ENCODE results near the gene SMG9. TPM values are rescaled to one million over a fixed set of nuclear protein-coding genes. Genes with fewer than 3 reads are reported as not detected.

SMG9 gene
- total and polyA plus RNA-seq, 2 donors = 12.5 to 29.6 TPM

DNA sequence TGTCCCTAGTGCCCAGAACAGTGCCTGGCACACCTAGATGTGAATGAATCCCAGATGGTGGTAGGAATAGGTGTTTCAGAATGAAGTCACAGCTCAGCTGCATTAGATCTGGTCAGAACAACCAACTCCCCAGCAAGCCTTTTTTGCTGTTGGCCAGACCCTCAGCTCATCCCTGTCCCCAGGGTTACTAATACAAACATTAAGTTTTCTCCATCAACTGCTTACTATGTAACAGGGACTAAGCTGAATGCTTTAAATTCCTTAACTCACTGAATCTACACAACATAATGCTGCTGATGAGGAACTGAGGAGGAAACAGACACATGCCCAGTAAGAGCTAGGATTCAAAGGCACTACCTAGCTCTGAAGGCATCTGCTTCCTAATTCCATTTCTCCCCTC is 18.8 kb downstream of the SMG9 start:
- DNase-seq (ENCODE audit: extremely low spot score) = no peak
- Histone ChIP-seq H3K4me1 (ENCODE audit: insufficient read depth) (no peaks in the 10 kb centered on the region), H3K27ac (ENCODE audit: low read depth) (no peak overlapping the region), H3K4me3 (ENCODE audit: low read depth, low read length) (no peak overlapping the region), H3K36me3 (ENCODE audit: insufficient read depth) (no peaks in the 10 kb centered on the region)

DNA sequence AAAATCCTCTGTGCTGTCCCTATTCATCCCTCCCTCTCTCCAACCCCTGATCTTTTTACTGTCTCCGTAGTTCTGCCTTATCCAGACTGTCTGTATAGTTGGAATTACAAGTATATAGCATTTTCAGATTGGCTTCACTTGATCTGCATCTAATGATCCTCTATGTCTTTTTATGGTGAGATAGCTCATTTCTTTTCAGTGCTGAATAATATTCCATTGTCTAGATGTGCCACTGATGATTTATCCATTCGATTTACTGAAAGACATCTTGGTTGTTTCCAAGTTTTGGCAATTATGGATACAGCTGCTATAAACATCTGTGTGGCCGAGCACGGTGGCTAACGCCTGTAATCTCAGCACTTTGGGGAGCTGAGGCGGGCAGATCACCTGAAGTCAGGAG is 19.7 kb downstream of the SMG9 start:
- WGBS = 97% methylated on average over 6 of the region's 6 CpGs
- DNase-seq (ENCODE audit: extremely low spot score) = no peak
- H3K27ac ChIP-seq (ENCODE audit: low read depth) = no peak overlapping the region
- H3K4me1 ChIP-seq (ENCODE audit: insufficient read depth) = no peaks in the 10 kb centered on the region
- H3K4me3 ChIP-seq (ENCODE audit: low read depth, low read length) = no peak overlapping the region
- H3K36me3 ChIP-seq (ENCODE audit: insufficient read depth) = no peaks in the 10 kb centered on the region

DNA sequence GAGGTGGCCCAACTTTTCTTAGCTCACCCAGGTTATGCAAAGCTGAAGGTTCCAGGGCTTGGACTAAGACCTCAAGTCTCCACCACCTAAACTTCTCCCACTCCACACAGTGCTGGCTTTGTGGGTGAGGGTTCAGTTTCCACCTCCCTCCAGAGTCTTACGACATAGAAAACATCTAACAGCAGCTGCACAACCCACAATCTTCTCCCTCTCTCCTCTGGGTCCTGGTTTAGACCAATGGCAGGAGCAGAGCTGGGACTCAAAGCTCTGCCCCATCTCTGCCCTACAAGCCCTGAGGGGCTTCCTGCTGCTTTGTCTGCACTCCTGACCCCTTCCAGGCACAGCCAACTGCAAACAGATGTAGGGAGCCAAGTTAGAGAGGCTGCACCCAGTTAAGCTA is 22.9 kb downstream of the SMG9 start:
- H3K4me3 ChIP-seq (ENCODE audit: low read depth, low read length) = no peak overlapping the region
- no peak overlapping the region for H3K27ac ChIP-seq (ENCODE audit: low read depth)
- 74% methylated on average over 1 of the region's 1 CpG for WGBS
- H3K36me3 ChIP-seq (ENCODE audit: insufficient read depth) = no peaks in the 10 kb centered on the region
- DNase-seq (ENCODE audit: extremely low spot score) = no peak
- H3K4me1 ChIP-seq (ENCODE audit: insufficient read depth) = no peaks in the 10 kb centered on the region

DNA sequence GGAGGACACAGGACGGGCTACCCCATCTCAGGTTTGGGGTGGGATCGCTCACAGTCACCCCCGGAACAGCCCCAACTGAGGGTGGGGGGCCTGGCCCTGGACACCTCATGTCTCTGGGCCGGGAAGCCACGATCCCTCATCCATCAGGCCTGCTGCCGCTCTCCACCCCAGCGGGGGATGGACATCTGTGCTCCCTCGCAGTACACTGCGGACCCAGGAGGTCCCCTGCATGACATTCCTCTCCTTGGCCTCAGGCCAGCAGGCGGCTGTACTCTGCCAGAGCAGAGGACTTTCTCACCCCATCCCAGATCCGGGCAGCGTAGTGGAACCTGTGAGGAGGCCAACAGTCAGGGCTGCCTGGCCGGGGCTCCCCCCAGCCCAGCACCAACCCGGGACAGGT is 23.4 kb downstream of the SMG9 start:
- no peak overlapping the region for H3K27ac ChIP-seq (ENCODE audit: low read depth)
- WGBS = 84% methylated on average over 14 of the region's 14 CpGs
- no peak overlapping the region for H3K4me3 ChIP-seq (ENCODE audit: low read depth, low read length)
- DNase-seq (ENCODE audit: extremely low spot score) = no peak
- H3K36me3 ChIP-seq (ENCODE audit: insufficient read depth) = no peaks in the 10 kb centered on the region
- H3K4me1 ChIP-seq (ENCODE audit: insufficient read depth) = no peaks in the 10 kb centered on the region

DNA sequence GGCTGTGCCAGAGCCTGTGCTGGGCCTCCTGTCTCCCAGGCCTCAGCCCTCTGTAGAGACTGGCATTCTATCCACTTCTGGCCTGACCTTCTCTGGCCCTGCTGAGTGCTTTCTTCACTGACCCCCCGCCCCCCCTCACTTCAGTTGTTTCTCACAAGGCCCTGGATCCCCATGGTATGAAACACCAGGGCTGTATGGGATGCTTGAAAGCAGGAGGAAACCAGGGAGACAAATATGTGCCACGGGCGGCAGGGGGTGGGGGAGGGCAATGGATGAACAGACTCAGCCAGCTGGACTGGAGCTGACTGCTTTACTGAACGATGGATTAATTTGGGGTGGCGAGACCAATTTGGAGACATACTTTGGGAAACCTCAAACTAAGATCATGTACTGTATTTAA is 24.8 kb downstream of the SMG9 start:
- WGBS = 81% methylated on average over 5 of the region's 5 CpGs
- no peak overlapping the region for H3K27ac ChIP-seq (ENCODE audit: low read depth)
- no peak overlapping the region for H3K4me3 ChIP-seq (ENCODE audit: low read depth, low read length)
- H3K4me1 ChIP-seq (ENCODE audit: insufficient read depth) = no peaks in the 10 kb centered on the region
- no peak for DNase-seq (ENCODE audit: extremely low spot score)
- H3K36me3 ChIP-seq (ENCODE audit: insufficient read depth) = no peaks in the 10 kb centered on the region

DNA sequence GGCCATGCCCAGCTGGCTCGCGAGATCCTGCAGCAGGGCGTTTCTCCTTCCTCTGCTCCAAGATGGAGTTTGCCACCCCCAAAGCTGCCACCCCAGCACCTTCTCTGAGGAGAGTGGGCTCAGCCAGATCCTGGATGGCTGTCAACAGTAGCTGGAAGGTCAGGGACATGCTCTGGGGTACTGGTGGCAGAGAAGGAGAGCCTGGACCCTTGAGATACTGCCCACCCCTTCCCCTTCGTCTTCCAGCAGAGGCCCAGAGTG is 27.2 kb downstream of the SMG9 start:
- Histone ChIP-seq H3K36me3 (ENCODE audit: insufficient read depth) (no peaks in the 10 kb centered on the region), H3K27ac (ENCODE audit: low read depth) (no peak overlapping the region), H3K4me1 (ENCODE audit: insufficient read depth) (no peaks in the 10 kb centered on the region), H3K4me3 (ENCODE audit: low read depth, low read length) (no peak overlapping the region)
- WGBS = 77% methylated on average over 4 of the region's 4 CpGs
- no peak for DNase-seq (ENCODE audit: extremely low spot score)

DNA sequence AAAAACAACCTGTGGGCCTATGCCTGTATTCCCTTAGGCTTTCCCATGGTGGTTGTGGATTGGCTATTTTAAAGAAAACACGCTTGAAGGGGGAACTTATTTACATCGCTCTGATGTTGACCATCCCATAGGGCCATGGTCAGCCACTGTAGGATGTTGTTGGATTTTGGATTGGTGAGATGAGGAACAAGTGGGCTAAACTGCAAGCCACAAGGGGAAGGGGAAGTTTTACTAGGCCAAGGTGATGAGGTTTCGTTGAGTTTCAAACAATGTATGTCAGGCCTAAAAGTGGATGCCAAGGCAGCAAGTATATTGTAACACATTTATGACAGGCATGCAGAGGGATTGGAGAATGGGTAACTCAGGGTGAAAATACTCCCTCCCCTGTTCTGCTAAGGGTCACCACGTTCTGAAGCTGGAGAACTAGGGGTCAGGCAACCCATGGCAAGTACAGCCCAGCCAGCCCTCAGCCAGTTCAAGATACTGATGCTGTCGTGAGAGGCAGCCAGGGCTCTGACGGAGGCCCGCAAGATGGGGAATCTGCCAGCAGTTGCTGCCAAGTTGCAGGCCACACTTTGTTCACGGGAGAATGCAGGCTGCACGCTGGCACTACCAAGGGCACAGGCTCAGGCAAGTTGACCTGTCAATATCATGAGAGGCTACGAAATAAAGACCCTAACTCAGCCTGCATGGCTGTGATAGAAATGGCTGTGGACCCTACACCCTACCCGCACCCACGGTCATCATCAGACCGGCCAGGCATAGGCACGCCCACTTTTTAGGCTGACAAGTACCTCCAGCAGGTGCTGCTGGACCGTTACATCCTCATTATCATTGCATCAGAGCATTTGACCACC is 27.8 kb downstream of the SMG9 start:
- H3K4me1 ChIP-seq (ENCODE audit: insufficient read depth) = no peaks in the 10 kb centered on the region

DNA sequence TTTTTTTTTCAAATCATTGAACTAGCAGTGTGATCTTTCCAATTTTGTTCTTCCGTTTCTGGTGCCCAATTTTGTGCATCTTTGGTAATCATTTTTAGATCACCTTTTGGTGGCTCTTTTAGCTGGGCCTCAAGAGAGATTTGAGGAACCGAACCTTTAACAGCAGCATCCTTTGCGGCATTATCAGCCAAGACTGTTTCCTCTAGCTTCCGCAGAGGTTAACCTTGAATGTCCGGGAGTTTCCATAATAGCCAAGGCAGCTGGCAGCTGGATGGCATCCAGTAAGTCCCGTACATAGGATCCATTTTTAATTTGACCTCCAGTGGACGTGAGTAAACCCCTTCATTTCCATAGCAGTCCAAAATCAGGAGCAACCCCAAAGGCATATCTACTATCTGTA is 29.3 kb downstream of the SMG9 start:
- WGBS = 43% methylated on average over 7 of the region's 7 CpGs
- Histone ChIP-seq H3K36me3 (ENCODE audit: insufficient read depth) (no peaks in the 10 kb centered on the region), H3K4me3 (ENCODE audit: low read depth, low read length) (no peak overlapping the region), H3K27ac (ENCODE audit: low read depth) (no peak overlapping the region), H3K4me1 (ENCODE audit: insufficient read depth) (no peaks in the 10 kb centered on the region)
- DNase-seq (ENCODE audit: extremely low spot score) = no peak

More for the DNA sequence above, 27.8 kb downstream of the SMG9 start:
- no peak for DNase-seq (ENCODE audit: extremely low spot score)
- Histone ChIP-seq H3K36me3 (ENCODE audit: insufficient read depth) (no peaks in the 10 kb centered on the region), H3K27ac (ENCODE audit: low read depth) (no peak overlapping the region), H3K4me3 (ENCODE audit: low read depth, low read length) (no peak overlapping the region)
- 60% methylated on average over 15 of the region's 15 CpGs for WGBS

DNA sequence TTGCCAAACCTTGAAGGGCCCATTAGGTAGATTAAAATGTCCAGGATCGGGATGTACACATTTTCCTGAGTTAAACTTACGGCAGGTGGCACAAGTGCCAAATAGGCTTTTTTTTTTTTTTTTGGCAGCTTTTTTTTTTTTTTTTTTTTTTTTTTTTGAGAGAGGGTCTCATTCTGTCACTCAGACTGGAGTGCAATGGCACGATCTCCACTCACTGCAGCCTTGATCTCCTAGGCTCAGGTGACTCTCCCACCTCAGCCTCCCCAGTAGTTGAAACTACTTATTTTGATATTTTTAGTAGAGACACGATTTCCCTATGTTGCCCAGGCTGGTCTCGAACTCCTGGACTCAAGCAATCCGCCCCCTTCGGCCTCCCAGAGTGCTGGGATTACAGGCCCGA is 29.9 kb downstream of the SMG9 start:
- WGBS = 74% methylated on average over 8 of the region's 8 CpGs

DNA sequence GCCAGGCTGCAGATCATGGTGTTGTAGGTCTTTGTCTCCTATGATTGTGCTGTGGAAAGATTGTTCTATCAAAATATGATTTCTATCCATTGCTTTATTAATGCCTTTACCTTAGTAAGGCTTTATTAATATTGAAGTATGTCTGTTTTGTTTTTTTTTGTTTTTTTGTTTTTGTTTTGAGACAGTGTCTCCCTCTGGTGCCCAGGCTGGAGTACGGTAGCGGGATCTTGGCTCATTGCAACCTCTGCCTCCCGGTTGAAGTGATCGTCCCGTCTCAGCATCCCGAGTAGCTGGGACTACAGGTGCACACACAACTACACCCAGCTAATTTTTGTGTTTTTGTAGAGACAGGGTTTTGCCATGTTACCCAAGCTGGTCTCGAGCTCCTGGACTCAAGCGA is 31.2 kb downstream of the SMG9 start:
- no peak for DNase-seq (ENCODE audit: extremely low spot score)
- H3K4me3 ChIP-seq (ENCODE audit: low read depth, low read length) = no peak overlapping the region
- no peak overlapping the region for H3K27ac ChIP-seq (ENCODE audit: low read depth)
- no peaks in the 10 kb centered on the region for H3K4me1 ChIP-seq (ENCODE audit: insufficient read depth)
- no peaks in the 10 kb centered on the region for H3K36me3 ChIP-seq (ENCODE audit: insufficient read depth)
- WGBS = 58% methylated on average over 8 of the region's 8 CpGs

More for the DNA sequence above, 29.9 kb downstream of the SMG9 start:
- H3K27ac ChIP-seq (ENCODE audit: low read depth) = no peak overlapping the region
- H3K36me3 ChIP-seq (ENCODE audit: insufficient read depth) = no peaks in the 10 kb centered on the region
- H3K4me3 ChIP-seq (ENCODE audit: low read depth, low read length) = no peak overlapping the region
- no peaks in the 10 kb centered on the region for H3K4me1 ChIP-seq (ENCODE audit: insufficient read depth)
- no peak for DNase-seq (ENCODE audit: extremely low spot score)

DNA sequence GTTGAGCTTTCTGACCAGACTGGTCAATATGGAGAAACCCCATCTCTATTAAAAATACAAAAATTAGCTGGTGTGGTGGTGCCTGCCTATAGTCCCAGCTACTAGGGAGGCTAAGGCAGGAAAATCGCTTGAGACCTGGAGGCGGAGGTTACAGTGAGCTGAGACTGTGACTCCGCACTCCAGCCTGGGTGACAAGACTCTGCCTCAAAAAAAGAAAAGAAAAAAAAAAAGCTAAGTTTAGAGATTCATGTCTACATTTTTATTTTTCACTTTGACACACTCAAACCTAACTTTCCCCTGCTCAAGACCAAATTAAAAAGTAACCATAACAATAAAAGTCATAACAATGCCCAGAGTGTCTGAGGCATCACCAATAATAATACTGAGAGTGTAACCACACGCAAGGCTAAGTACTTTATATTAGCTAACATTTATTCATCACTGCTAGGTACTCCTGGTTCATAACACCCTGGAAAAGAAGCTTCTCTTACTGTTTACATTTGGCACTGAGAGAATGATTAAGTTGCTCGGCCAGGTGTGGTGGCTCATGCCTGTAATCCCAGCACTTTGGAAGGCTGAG is 33.2 kb downstream of the SMG9 start:
- H3K4me1 ChIP-seq (ENCODE audit: insufficient read depth) = no peaks in the 10 kb centered on the region
- H3K4me3 ChIP-seq (ENCODE audit: low read depth, low read length) = no peak overlapping the region
- no peaks in the 10 kb centered on the region for H3K36me3 ChIP-seq (ENCODE audit: insufficient read depth)
- 79% methylated on average over 5 of the region's 5 CpGs for WGBS
- no peak for DNase-seq (ENCODE audit: extremely low spot score)
- H3K27ac ChIP-seq (ENCODE audit: low read depth) = no peak overlapping the region

DNA sequence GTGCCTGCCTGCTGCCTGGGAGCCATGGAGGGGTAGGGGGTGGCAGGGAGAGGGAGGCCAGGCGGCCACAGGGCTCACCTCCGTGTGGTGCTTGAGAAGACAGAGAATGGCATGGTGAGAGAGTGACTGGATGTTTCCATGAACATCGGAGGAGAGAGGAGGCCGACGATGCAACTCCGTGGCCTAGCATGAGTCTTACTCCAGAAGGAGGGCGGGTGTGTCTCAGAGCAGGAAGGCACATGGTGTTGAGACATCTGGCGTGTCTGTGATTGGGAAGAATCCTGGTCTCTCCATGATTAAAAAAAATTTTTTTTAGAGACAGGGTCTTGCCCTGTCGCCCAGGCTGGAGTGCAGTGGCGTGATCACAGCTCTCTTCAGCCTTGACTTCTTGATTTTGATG is 33.8 kb downstream of the SMG9 start:
- H3K4me3 ChIP-seq (ENCODE audit: low read depth, low read length) = no peak overlapping the region
- no peak overlapping the region for H3K27ac ChIP-seq (ENCODE audit: low read depth)
- H3K4me1 ChIP-seq (ENCODE audit: insufficient read depth) = no peaks in the 10 kb centered on the region
- H3K36me3 ChIP-seq (ENCODE audit: insufficient read depth) = no peaks in the 10 kb centered on the region
- 79% methylated on average over 10 of the region's 10 CpGs for WGBS
- no peak for DNase-seq (ENCODE audit: extremely low spot score)

DNA sequence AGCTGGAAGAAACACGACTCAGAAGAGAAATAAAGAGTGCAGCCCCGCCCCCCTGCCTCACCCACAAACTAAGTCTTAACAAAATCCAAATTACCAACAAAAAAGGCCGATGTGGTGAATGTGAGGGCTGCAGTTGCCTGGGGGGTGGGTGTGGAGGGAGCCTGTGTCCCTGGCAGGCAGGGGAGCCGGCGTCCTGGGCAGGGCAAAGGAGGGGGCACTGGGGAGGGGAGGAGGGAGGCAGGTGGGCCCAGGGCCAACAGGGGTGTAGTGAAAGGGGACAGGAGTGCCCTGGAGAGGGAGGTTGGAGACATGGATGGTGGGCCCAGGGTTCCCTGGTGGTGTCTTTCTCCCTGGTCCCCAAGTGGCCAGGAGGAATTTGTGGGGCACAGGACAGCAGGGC is 34.8 kb downstream of the SMG9 start:
- WGBS = 56% methylated on average over 5 of the region's 5 CpGs

DNA sequence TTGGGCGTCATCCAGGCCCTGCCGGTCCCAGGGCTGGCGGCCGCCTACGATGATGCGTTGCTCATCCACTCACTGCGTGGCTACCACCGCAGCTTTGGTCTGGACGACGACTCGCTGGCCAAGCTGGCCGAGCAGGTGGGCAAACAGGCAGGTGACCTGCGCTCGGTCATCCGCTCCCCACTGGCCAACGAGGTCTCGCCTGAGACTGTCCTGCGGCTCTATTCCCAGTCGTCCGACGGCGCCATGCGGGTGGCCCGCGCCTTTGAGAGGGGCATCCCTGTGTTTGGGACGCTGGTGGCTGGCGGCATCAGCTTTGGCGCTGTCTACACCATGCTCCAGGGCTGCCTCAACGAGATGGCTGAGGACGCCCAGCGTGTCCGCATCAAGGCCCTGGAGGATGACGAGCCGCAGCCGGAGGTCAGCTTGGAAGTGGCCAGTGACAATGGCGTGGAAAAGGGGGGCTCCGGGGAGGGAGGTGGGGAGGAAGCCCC is 35.3 kb downstream of the SMG9 start:
- DNase-seq (ENCODE audit: extremely low spot score) = no peak
- no peak overlapping the region for H3K27ac ChIP-seq (ENCODE audit: low read depth)
- H3K36me3 ChIP-seq (ENCODE audit: insufficient read depth) = no peaks in the 10 kb centered on the region
- H3K4me1 ChIP-seq (ENCODE audit: insufficient read depth) = no peaks in the 10 kb centered on the region
- H3K4me3 ChIP-seq (ENCODE audit: low read depth, low read length) = no peak overlapping the region
- WGBS = 91% methylated on average over 37 of the region's 37 CpGs

More for the DNA sequence above, 34.8 kb downstream of the SMG9 start:
- Histone ChIP-seq H3K4me3 (ENCODE audit: low read depth, low read length) (no peak overlapping the region), H3K4me1 (ENCODE audit: insufficient read depth) (no peaks in the 10 kb centered on the region), H3K36me3 (ENCODE audit: insufficient read depth) (no peaks in the 10 kb centered on the region), H3K27ac (ENCODE audit: low read depth) (no peak overlapping the region)
- DNase-seq (ENCODE audit: extremely low spot score) = no peak

Data from urinary bladder (tissue), 4 donors.